GM18502 (cell line): ENCODE measurements around the gene OSBPL7.

Experiments
- ATAC-seq: cut with Tn5 transposase; IDR thresholded peaks from one replicate; pipeline ENCODE4 v1.9.1; 2021; ENCODE audit warnings: mild to moderate bottlenecking; ENCODE audit not compliant: unreplicated experiment, poor library complexity

Gene OSBPL7

GRCh38 chr17:47808036-47808829, 13.4 kb downstream of the OSBPL7 start:
- no peak for ATAC-seq

- no peak for ATAC-seq
Observed at GRCh38 chr17:47807421-47807820, 14.2 kb downstream of the OSBPL7 start.

- no peak for ATAC-seq
Observed at GRCh38 chr17:47806913-47807255, 14.7 kb downstream of the OSBPL7 start.

- ATAC-seq = no peak
Observed at GRCh38 chr17:47806026-47806912, 15.3 kb downstream of the OSBPL7 start.

- ATAC-seq = no peak
Observed at GRCh38 chr17:47804461-47804860, 17.1 kb downstream of the OSBPL7 start.

GRCh38 chr17:47803751-47804150, 17.8 kb downstream of the OSBPL7 start:
- ATAC-seq = no peak

- ATAC-seq = no peak
Observed at GRCh38 chr17:47803201-47803600, 18.4 kb downstream of the OSBPL7 start.

- ATAC-seq = no peak
Observed at GRCh38 chr17:47802341-47803022, 19.1 kb downstream of the OSBPL7 start.

GRCh38 chr17:47801906-47802305, 19.7 kb downstream of the OSBPL7 start:
- ATAC-seq = no peak

- ATAC-seq = no peak
Observed at GRCh38 chr17:47801176-47801765, 20.3 kb downstream of the OSBPL7 start.

- ATAC-seq = no peak
Observed at GRCh38 chr17:47800686-47801085, 20.9 kb downstream of the OSBPL7 start.

GRCh38 chr17:47797797-47798196, 23.8 kb downstream of the OSBPL7 start:
- no peak for ATAC-seq

- no peak for ATAC-seq
Observed at GRCh38 chr17:47792979-47793378, 28.6 kb downstream of the OSBPL7 start.

- ATAC-seq = no peak
Observed at GRCh38 chr17:47792457-47792856, 29.1 kb downstream of the OSBPL7 start.

GRCh38 chr17:47791025-47791424, 30.6 kb downstream of the OSBPL7 start:
- ATAC-seq = no peak

- no peak for ATAC-seq
Observed at GRCh38 chr17:47789611-47790561, 31.7 kb downstream of the OSBPL7 start.

- no peak for ATAC-seq
Observed at GRCh38 chr17:47785538-47786123, 36.0 kb downstream of the OSBPL7 start.

- ATAC-seq = no peak
Observed at GRCh38 chr17:47781397-47781796, 40.2 kb downstream of the OSBPL7 start.

GRCh38 chr17:47778184-47778635, 43.4 kb downstream of the OSBPL7 start:
- no peak for ATAC-seq
